ENCODE measurements around the gene POTEC. TPM values are rescaled to one million over a fixed set of nuclear protein-coding genes. Genes with fewer than 3 reads are reported as not detected.
"Not testable (repeated sequence)": the region's sequence is repeated elsewhere in the genome, so short reads cannot be mapped to it uniquely, and the experiment has no call there.

POTEC gene
- not detected for polyA plus RNA-seq (ENCODE audit: insufficient read length)

DNA sequence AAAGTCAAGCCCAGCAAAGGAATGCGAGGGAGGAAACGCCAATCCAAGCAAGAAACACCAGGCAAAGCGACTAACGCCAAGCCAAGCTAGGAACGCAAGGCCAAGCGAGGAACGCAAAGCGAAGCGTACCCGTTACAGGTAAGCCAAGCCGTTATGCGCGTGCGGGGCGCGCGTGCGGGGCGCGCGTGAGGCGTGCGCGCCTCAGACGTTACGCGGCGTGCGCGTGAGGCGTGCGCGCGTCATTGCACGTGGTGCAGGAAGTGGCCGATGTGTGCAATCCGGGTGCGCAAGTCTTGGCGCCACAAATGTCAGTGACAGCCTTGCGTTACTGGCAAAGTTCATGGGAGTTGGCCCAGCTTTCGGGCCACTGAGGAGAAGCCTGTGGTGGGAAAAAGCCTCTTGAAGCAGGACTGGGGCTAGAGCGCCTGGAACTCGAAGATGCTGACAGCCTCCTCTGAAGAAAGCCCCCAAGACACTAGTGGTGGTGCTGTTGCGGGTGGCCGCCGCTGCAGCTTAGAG is at the start of gene POTEC:
Gene POTEC, minus strand, starts transcription at position 155 of the 519 bp plus-strand sequence. CDS start 454 bp downstream, outside the sequence.
- not testable (repeated sequence) for DNase-seq

DNA sequence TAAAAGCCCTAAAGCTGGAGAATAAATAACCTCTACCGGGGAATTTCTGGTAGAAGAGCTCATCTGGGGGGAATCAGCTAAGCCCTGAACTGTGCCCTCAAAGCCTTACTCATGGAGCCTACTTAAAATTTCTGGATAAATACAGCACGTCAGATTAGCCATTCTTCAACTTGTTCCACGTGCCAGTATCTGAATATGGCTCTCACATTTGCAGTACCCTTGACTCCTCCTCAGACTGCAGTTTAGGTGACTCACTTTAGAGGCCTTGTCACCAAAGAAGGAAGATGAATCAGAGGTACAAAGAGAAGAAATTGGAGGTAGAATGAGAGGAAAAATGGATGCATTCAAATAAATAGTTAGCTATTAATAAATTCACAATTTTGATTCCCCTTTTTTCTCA is 34.6 kb upstream of the POTEC start:
- no peak for DNase-seq

- DNase-seq: not testable (repeated sequence)
Observed at GRCh38 chr18:14559502-14559901, 16.1 kb upstream of the POTEC start.

GRCh38 chr18:14531659-14532058 is 11.7 kb downstream of the POTEC start:
- not testable (repeated sequence) for DNase-seq

GRCh38 chr18:14510707-14511106 is 32.7 kb downstream of the POTEC start:
- DNase-seq: not testable (repeated sequence)

- not testable (repeated sequence) for DNase-seq
Observed at GRCh38 chr18:14503691-14504090, 39.7 kb downstream of the POTEC start.

DNA sequence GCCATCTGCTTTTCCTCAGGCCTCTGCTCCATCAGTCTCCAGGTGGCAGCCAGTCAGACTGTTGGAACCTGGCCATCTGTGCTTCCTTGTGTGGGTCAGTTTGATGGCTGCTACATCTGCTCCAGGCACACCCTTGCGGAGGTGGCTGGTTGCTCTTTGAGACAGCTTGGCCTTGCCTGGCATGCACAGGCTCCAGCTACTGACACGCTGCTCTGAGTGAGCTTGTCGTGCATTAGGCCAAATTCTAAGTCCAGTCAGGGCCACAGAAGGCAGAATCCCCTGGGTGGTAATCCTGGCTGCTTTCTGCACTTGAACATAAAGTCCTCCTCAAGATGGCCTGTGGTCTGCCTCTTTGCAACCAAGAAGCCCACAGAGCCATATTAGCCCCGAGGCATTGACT is 41.5 kb downstream of the POTEC start:
- DNase-seq: not testable (repeated sequence)

- DNase-seq: not testable (repeated sequence)
Observed at GRCh38 chr18:14489256-14490014, 54.0 kb downstream of the POTEC start.

- not testable (repeated sequence) for DNase-seq
Observed at GRCh38 chr18:14488789-14489188, 54.6 kb downstream of the POTEC start.

DNA sequence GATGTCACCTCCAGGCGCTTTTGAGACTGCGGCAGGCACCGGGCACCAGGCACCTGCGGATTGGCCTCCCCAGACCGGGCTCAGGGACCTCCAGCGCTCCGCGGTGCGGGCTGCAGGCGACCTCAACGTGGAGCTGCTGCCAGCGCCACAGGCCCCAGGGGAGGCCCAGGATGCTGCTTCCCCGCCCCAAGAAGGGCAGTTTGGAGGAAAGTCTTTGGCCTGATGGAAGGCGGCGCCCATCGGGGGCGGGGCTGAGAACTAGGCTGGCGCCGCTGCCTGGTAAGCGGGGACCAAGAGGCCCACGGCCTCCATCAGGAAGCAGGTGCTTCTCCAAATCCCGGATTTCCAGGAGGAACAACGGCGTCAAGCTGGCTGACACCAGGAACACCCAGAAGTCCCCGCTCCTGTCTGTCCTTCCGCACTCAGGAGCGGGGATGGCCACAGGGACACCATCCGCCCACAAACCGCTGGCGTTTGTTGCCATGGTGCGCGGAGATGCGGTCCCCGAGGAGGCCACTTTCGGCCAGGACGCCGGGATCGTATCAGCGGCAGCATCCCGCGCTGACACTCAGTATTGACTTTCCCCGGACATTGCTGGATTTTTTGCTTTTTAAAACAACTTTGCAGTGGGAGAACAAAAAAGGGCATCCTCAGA is 56.3 kb downstream of the POTEC start:
- DNase-seq: not testable (repeated sequence)

- not testable (repeated sequence) for DNase-seq
Observed at GRCh38 chr18:14479076-14479475, 64.3 kb downstream of the POTEC start.

DNA sequence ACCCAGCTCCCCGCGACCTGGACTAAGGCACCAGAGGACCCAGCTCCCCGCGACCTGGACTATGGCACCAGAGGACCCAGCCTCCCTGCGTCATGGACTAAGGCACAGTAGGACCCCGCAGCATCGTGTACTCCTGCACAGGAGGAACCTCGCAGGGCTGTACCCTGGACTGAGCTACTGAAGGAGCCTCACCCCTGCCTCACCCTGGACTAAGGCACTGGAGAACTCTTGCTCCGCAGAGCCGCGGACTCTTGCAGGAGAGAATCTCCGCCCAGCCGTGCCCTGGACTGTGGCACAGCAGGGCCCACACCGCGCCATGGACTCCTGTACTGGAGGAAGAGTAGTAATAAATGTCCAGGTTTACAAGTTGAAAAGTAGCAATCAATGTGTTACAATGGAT is 67.9 kb downstream of the POTEC start:
- not testable (repeated sequence) for DNase-seq

- DNase-seq: not testable (repeated sequence)
Observed at GRCh38 chr18:14474752-14475151, 68.6 kb downstream of the POTEC start.

DNA sequence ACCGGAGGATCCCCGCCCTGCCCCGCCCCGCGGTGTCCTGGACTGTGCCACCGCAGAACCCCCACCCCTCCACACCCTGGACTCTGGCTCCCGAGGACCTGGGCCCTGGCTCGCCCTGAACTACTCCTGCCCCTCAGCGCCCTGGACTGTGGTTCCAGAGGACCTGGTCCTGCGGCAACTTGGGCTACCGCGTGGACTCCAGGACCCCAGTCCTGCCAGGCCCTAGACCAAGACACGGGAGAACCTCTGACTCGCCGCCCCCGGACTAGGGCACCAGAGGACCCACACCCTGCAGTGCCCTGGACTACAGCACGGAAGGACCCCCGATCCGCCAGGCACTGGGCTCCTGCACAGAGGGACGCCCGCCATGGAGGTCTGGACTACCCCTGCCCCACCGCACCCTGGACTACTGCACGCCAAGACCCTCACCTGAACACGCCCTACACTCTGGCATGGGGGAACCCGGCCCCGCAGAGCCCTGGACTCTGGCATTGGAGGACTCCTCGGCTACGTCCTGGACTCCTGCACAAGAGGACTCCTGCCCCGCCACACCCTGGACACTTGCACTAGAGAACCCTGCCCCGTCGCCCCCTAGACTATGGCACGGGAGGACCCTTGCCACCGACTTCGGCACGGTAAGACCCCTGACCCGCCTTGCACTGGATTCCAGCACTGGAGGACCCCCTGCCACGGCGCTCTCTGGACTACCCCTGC is 69.2 kb downstream of the POTEC start:
- not testable (repeated sequence) for DNase-seq

- not testable (repeated sequence) for DNase-seq
Observed at GRCh38 chr18:14473250-14474006, 70.0 kb downstream of the POTEC start.

GRCh38 chr18:14471286-14471685 is 72.1 kb downstream of the POTEC start:
- not testable (repeated sequence) for DNase-seq

- DNase-seq: not testable (repeated sequence)
Observed at GRCh38 chr18:14470446-14470845, 73.0 kb downstream of the POTEC start.

- DNase-seq: not testable (repeated sequence)
Observed at GRCh38 chr18:14470046-14470445, 73.4 kb downstream of the POTEC start.

DNA sequence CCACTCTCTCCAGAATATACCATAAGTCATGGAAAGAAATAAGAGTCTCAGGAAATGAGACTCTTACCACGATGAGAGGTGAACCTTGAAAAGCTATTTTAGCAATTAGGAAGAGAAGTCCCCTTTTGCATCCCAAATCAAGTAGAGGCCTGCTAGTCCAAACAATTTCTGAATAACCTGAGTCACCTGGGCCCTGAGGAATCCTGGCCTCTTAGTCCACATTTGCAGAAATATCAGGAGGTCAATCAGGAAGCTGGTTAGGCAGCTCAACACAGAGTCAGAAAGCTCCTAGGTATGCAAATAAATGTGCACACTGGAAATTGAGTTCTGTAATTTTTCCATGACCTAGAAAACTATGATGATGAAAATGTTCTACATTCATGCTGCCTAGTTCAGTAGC is 77.4 kb downstream of the POTEC start:
- not testable (repeated sequence) for DNase-seq
